Sigmoid colon (tissue), 7 donors: Measurements from ENCODE around the gene NOTCH3. TPM values are rescaled to one million over a fixed set of nuclear protein-coding genes. Genes with fewer than 3 reads are reported as not detected.

Experiments used
- DNase-seq: peaks from one replicate; pipeline ENCODE4 v3.0.0-alpha.2; 2019
- H3K27ac ChIP-seq, 4 donors: fragments of 200-600 bp; sonication (generic); one replicate each; pipeline ENCODE4 v1.5.1; 2016 to 2019; ENCODE audit warnings: mild to moderate bottlenecking in 1 of 4
- H3K27me3 ChIP-seq, 3 donors: fragments of 200-600 bp; sonication (generic); one replicate each; pipeline ENCODE4 v1.5.1; 2019; ENCODE audit warnings: mild to moderate bottlenecking in 1 of 3
- H3K36me3 ChIP-seq, 4 donors: fragments of 200-600 bp; sonication (generic); one replicate each; pipeline ENCODE4 v1.5.1; 2016 to 2019
- H3K4me1 ChIP-seq, 4 donors: fragments of 200-600 bp; sonication (generic); one replicate each; pipeline ENCODE4 v1.5.1; 2017 to 2019
- H3K4me3 ChIP-seq, 4 donors: fragments of 200-600 bp; sonication (generic); one replicate each; pipeline ENCODE4 v1.5.1; 2017 to 2019; ENCODE audit warnings: mild to moderate bottlenecking in 2 of 4, moderate library complexity in 1 of 4
- H3K9me3 ChIP-seq, 4 donors: fragments of 200-600 bp in 3 of 4; sonication (generic) in 3 of 4; one replicate each; pipeline versions ENCODE4 v1.5.1 to v1.6.1; 2013 to 2019
- EP300 ChIP-seq, 4 donors: sonication (generic); formaldehyde crosslinking; IDR thresholded peaks; one replicate each; pipeline ENCODE4 v1.6.1; 2017; ENCODE audit warnings: antibody characterized with exemption in 4 of 4
- POLR2A ChIP-seq, 2 donors: fragments of 450-650 bp; IDR thresholded peaks; one replicate each; pipeline ENCODE4 v1.6.1; 2016; ENCODE audit warnings: antibody characterized with exemption in 2 of 2, mild to moderate bottlenecking in 2 of 2, moderate library complexity in 2 of 2
- POLR2AphosphoS5 ChIP-seq, 4 donors: sonication (generic); formaldehyde crosslinking; IDR thresholded peaks; one replicate each; pipeline ENCODE4 v1.6.1; 2017; ENCODE audit warnings: antibody characterized with exemption in 4 of 4
- WGBS, 2 donors: extraction: QIAGEN DNeasy Blood & Tissue Kit; methylation state at CpG; one replicate each; pipeline ENCODE4 v1.1.7; 2013; 5-methylcytosine and 5-hydroxymethylcytosine counted together
- intact Hi-C: fragments of 100-400 bp; cut with DNase I; formaldehyde crosslinking; loops from one replicate; pipeline ENCODE4 v1.15.1; 2023
- polyA plus RNA-seq, 3 donors: library from polyadenylated mRNA; stranded (reverse); fragments of 200-250 nt; gene quantifications; one replicate each; pipeline ENCODE4 v1.2.3, GENCODE V29; 2013
- total RNA-seq, 4 donors: library from RNA; depleted of rRNA; stranded (reverse); fragments of >200 nt; gene quantifications; one replicate each; pipeline ENCODE4 v1.1.0, GENCODE V29; 2016
- TF ChIP-seq, protein P1 (sequence below), 4 experiments: fragments of 450-650 bp in 3 of 4; fragments of 200-600 bp in 1 of 4; IDR thresholded peaks; one replicate each; pipeline ENCODE4 v1.5.1; 2016 to 2019; ENCODE audit warnings: antibody characterized with exemption in 4 of 4, mild to moderate bottlenecking in 3 of 4, moderate library complexity in 2 of 4
- donor health status: healthy with polysubstance abuse.
- donor health status: Bipolar disorder and iron deficiency.
- donor health status: healthy.

NOTCH3 gene
- total and polyA plus RNA-seq, 7 donors, result under 0.01 to 15.0 (median 3.9) TPM

- 55 to 66% methylated on average over 19 of the region's 19 CpGs for WGBS, 2 donors
- intact Hi-C loops, result no loop called here
- Histone ChIP-seq H3K27me3 (no peaks in the 10 kb centered on the region), H3K27ac (peak overlapping the region; percentile 77 to 87 (median 84)), H3K9me3 (no peaks in the 10 kb centered on the region), H3K4me3 (no peak overlapping the region), H3K36me3 (peaks cover 19 to 64% (median 37%) of the 10 kb centered on the region in 4 donors), H3K4me1 (peaks cover 0 to 77% (median 68%) of the 10 kb centered on the region in 4 donors)
- TF ChIP-seq POLR2AphosphoS5 (IDR thresholded peaks at IDR 0.05), result peak in 3 of 4 donors; percentile 20 to 60 (median 32)
- TF ChIP-seq, protein P1, sequence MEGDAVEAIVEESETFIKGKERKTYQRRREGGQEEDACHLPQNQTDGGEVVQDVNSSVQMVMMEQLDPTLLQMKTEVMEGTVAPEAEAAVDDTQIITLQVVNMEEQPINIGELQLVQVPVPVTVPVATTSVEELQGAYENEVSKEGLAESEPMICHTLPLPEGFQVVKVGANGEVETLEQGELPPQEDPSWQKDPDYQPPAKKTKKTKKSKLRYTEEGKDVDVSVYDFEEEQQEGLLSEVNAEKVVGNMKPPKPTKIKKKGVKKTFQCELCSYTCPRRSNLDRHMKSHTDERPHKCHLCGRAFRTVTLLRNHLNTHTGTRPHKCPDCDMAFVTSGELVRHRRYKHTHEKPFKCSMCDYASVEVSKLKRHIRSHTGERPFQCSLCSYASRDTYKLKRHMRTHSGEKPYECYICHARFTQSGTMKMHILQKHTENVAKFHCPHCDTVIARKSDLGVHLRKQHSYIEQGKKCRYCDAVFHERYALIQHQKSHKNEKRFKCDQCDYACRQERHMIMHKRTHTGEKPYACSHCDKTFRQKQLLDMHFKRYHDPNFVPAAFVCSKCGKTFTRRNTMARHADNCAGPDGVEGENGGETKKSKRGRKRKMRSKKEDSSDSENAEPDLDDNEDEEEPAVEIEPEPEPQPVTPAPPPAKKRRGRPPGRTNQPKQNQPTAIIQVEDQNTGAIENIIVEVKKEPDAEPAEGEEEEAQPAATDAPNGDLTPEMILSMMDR (IDR thresholded peaks at IDR 0.05), result no peak
- DNase-seq, result peak; percentile 93
Measured at GRCh38 chr19:15248648-15249527, 48.1 kb upstream of the NOTCH3 start.

- Histone ChIP-seq H3K27ac (peak overlapping the region; percentile 77 to 87 (median 84)), H3K4me1 (peaks cover 0 to 71% (median 64%) of the 10 kb centered on the region in 4 donors), H3K36me3 (peaks cover 15 to 64% (median 35%) of the 10 kb centered on the region in 4 donors), H3K4me3 (no peak overlapping the region), H3K27me3 (no peaks in the 10 kb centered on the region), H3K9me3 (no peaks in the 10 kb centered on the region)
- no peak for DNase-seq
- intact Hi-C loops, result no loop called here
- WGBS, 2 donors, result 82 to 87% methylated on average over 5 of the region's 5 CpGs
- TF ChIP-seq POLR2A (IDR thresholded peaks at IDR 0.05), result no peak
- TF ChIP-seq, protein P1 (IDR thresholded peaks at IDR 0.05), result no peak
- TF ChIP-seq POLR2AphosphoS5 (IDR thresholded peaks at IDR 0.05), result peak in 1 of 4 donors; percentile 22
- peak in 1 of 4 donors; percentile 34 for TF ChIP-seq EP300 (IDR thresholded peaks at IDR 0.05)
Measured at GRCh38 chr19:15248106-15248505, 47.3 kb upstream of the NOTCH3 start.

- no peak for DNase-seq
- peaks cover 0 to 63% (median 56%) of the 10 kb centered on the region in 4 donors for H3K4me1 ChIP-seq
- H3K4me3 ChIP-seq, result no peak overlapping the region
- no peaks in the 10 kb centered on the region for H3K9me3 ChIP-seq
- WGBS, 2 donors, result 78 to 85% methylated on average over 20 of the region's 20 CpGs
- H3K27me3 ChIP-seq, result no peaks in the 10 kb centered on the region
- peak overlapping the region; percentile 77 to 87 (median 84) for H3K27ac ChIP-seq
- H3K36me3 ChIP-seq, result peaks cover 13 to 63% (median 30%) of the 10 kb centered on the region in 4 donors
- TF ChIP-seq, protein P1 (IDR thresholded peaks at IDR 0.05), result no peak
- TF ChIP-seq POLR2AphosphoS5 (IDR thresholded peaks at IDR 0.05) (no peak), POLR2A (IDR thresholded peaks at IDR 0.05) (no peak), EP300 (IDR thresholded peaks at IDR 0.05) (no peak)
- intact Hi-C loops, result no loop called here
Measured at GRCh38 chr19:15247107-15248014, 46.6 kb upstream of the NOTCH3 start.

DNA sequence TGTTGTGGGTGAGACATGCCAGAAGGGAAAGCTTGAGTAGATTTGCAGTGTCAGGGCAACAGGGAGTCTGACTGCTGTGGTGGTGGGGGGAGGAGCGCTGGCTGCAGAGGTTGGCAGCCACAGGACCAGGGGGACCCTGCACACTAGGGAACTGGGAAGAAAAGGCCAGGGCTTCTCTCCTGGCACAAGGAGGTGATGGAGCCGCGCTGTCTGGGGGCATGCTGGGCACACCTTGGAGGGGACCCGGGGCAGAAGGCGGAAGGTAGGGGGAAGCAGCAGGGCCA, 45.3 kb upstream of the NOTCH3 start:
- intact Hi-C loops, result no loop called here
- Histone ChIP-seq H3K9me3 (no peaks in the 10 kb centered on the region), H3K27me3 (no peaks in the 10 kb centered on the region), H3K36me3 (peaks cover 18 to 71% (median 38%) of the 10 kb centered on the region in 4 donors), H3K4me3 (no peak overlapping the region), H3K27ac (peak overlapping the region; percentile 10 to 87 (median 84)), H3K4me1 (peaks cover 0 to 51% (median 44%) of the 10 kb centered on the region in 4 donors)
- TF ChIP-seq POLR2AphosphoS5 (IDR thresholded peaks at IDR 0.05) (no peak), POLR2A (IDR thresholded peaks at IDR 0.05) (no peak), EP300 (IDR thresholded peaks at IDR 0.05) (no peak)
- TF ChIP-seq, protein P1 (IDR thresholded peaks at IDR 0.05), result no peak
- WGBS, 2 donors, result 93 to 98% methylated on average over 5 of the region's 5 CpGs
- DNase-seq, result no peak
